ENCODE measurements around the gene SGO1.

SGO1 gene

GRCh38 chr3:20154078-20154477 is 31.9 kb downstream of the SGO1 start:
- DNase-seq, result no peak

DNA sequence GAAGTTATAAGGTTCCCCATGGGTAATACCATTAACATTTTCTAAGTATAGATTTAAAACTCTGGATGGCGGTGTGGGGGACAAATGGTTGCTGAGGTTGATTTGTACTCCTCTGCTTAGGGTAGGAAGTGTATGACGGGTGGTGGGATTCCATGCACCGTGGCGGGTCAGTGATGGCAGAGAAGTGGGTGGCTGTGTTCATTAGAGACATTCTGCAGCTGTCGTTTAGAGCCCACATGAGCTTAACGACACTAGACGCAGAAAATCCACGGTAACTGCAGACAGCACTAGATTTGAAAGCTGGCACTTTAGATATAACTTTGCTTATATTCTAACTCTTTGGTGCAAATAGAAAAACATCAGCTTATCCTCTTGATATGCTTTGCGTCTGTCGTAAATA is 37.5 kb downstream of the SGO1 start:
- DNase-seq, result no peak

- no peak for DNase-seq
These were observed 38.6 kb downstream of the SGO1 start for GRCh38 chr3:20147361-20147760.

GRCh38 chr3:20146301-20146700 is 39.7 kb downstream of the SGO1 start:
- no peak for DNase-seq

GRCh38 chr3:20145874-20146273 is 40.1 kb downstream of the SGO1 start:
- DNase-seq, result no peak

GRCh38 chr3:20143519-20143918 is 42.5 kb downstream of the SGO1 start:
- DNase-seq, result no peak

- no peak for DNase-seq
These were observed 43.5 kb downstream of the SGO1 start for GRCh38 chr3:20142517-20142916.

DNA sequence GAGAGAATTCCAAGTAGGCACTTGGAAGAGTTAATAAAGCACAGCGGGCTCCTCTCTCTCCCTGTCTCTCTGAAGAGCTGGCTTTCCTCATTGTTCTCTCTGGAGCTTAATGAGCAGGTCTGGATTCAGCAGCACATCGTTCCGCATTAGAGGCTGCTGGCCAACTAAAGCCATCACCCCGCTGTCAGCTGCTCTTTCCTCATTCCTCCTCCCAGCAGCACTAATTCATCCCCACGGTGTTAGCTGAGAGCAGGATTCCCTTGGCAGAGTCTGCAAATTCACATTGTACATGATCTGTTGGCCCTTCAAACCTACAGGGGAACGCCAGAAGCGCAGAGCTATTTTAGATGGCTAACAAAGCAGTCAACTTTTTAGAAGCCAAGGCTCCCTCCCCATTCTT is 44.2 kb downstream of the SGO1 start:
- no peak for DNase-seq

- DNase-seq, result no peak
These were observed 44.7 kb downstream of the SGO1 start for GRCh38 chr3:20141316-20141715.

DNA sequence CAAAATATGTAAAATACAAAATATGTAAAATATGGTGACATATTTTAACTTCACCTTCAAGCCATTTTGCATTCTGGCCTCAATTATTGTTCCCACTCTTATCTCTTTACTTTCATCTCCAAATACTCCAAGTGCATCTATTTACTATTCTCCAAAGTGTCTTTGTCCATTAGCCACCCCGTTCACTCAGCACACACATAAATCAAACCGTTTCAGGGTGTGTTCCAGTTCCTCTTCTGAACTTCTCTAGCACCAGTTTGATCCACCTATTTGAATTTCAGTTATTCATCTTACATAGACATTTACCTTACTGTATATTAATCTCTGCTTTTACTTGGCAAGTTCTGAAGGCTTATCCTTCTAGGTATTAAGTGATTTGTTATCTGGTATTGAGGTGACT is 45.1 kb downstream of the SGO1 start:
- no peak for DNase-seq

DNA sequence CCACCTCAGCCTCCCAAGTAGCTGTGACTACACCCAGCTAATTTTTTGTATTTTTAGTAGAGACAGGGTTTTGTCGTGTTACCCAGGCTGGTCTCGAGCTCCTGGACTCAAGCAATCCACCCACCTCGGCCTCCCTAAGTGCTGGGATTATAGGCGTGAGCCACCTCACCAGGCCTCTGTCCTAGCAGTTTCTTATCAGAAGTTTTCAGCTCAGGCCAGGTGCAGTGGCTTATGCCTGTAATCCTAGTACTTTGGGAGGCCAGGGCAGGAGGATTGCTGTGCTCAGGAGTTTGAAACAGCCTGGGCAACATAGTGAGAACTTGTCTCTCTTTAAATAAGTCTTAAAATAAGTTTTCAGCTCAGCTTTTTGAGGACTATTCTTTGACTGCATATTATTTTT is 48.4 kb downstream of the SGO1 start:
- no peak for DNase-seq

- no peak for DNase-seq
These were observed 49.8 kb downstream of the SGO1 start for GRCh38 chr3:20136231-20136630.

DNA sequence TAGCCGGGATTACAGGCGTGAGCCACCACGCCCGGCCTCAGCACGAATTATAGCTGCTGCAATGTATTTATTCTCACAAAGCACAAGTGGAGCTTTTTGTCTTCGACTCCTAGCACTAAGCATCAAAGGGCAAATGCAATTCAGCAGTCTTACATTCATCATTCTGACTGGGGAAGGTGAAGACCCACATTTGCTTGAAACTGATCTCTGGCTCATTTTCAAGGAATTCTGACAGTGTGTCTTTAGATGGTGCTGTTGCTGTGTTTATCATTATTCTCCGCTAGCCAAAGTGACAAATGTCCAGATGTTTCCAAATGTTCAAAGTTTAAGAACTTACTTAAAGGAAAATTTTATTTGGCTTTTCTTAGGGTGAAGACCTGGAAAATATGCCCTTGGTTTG is 55.9 kb downstream of the SGO1 start:
- no peak for DNase-seq

DNA sequence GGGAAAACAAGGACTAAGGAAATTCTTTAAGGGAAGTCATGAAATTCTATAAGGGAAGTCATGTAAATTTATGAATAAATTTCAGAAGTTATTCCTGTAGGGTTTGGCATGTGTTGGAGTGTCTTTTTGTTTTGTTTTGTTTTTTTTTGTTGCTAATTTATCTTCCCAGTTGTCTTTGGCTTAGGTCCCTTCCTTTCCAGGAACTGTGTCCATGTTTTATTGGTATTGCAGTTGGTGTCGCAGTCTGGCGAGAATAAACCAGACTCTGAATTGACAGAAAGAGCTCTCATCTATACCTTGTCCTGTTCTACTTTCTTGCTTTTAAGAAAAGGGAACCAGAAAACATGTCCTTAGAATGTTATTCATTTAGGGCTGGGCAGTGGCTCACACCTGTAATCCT is 57.6 kb downstream of the SGO1 start:
- no peak for DNase-seq

DNA sequence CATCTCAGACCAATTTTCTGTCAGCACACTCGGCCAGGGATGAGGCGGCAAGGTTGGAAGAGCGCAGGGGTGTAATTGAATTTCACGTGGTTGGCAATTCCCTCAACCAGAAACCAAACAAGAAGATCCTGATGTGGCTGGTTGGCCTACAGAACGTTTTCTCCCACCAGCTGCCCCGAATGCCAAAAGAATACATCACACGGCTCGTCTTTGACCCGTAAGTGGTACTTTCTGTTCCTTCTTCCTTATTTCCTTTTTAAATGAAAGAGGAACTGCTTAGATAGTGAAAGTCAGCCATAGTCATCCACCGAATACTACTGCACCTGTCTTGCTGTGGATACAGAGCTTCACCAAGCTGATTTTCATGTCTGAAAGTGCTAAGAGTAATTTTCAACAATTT is 60.1 kb downstream of the SGO1 start:
- DNase-seq, result no peak

GRCh38 chr3:20125289-20125688 is 60.7 kb downstream of the SGO1 start:
- DNase-seq, result no peak

- no peak for DNase-seq
These were observed 62.8 kb downstream of the SGO1 start for GRCh38 chr3:20123131-20123652.

DNA sequence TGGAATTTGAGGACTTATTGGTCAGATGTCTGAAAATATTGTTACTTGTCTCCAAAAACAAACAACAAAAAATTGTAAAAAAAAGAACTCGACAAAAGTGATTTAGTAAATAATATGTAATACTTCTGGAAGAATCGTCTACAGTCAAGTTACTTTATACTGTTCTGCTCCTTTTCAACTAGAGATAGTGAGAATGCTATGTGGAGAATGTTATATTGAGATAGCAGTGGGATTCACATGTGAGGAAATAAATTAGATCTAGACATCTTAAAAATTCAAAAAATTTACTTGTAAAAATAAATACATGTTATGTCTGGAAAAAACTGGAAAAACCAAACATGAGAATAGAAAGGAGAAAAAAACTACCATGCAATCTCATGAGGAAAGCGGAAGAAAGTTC is 64.9 kb downstream of the SGO1 start:
- DNase-seq, result no peak

Measured in GDM1 (cell line).